Mesendoderm (in vitro differentiated cells): ENCODE measurements around the gene SART3.
"Not testable (repeated sequence)": the region's sequence is repeated elsewhere in the genome, so short reads cannot be mapped to it uniquely, and the experiment has no call there.

ENCODE experiments used
- DNase-seq: peaks from one replicate; pipeline ENCODE4 v3.0.0; 2013
- H2AK5ac ChIP-seq: 2 replicates; pipeline ENCODE4 v1.6.1; 2013; ENCODE audit warnings: low read length, inconsistent platforms
- H2BK120ac ChIP-seq: 2 replicates; pipeline ENCODE4 v1.6.1; 2013; ENCODE audit warnings: low read depth, mild to moderate bottlenecking, low read length, moderate library complexity, mixed read lengths
- H2BK15ac ChIP-seq: replicated peaks from 2 replicates; pipeline ENCODE4 v1.6.1; 2013; ENCODE audit warnings: low read depth, mild to moderate bottlenecking, moderate library complexity
- H2BK5ac ChIP-seq: 2 replicates; pipeline ENCODE4 v1.6.1; 2013; ENCODE audit warnings: low read length, inconsistent platforms
- H3K18ac ChIP-seq: 2 replicates; pipeline ENCODE4 v1.6.1; 2013; ENCODE audit warnings: mild to moderate bottlenecking, low read length, mixed read lengths
- H3K23ac ChIP-seq: one replicate; pipeline ENCODE4 v1.6.1; 2013; ENCODE audit warnings: low read length
- H3K27ac ChIP-seq: 2 replicates; pipeline ENCODE4 v1.5.1; 2013; ENCODE audit warnings: low read depth, mild to moderate bottlenecking, inconsistent platforms, low read length, moderate library complexity
- H3K27me3 ChIP-seq: 2 replicates; pipeline ENCODE4 v1.6.1; 2013; ENCODE audit warnings: low read length, control low read depth, mild to moderate bottlenecking, inconsistent platforms; ENCODE audit not compliant: insufficient read depth, poor library complexity
- H3K36me3 ChIP-seq: 2 replicates; pipeline ENCODE4 v1.6.1; 2013; ENCODE audit warnings: low read length, inconsistent platforms; ENCODE audit not compliant: control insufficient read depth, insufficient read depth
- H3K4ac ChIP-seq: one replicate; pipeline ENCODE4 v1.6.1; 2013; ENCODE audit warnings: low read depth, mild to moderate bottlenecking, low read length, moderate library complexity
- H3K4me1 ChIP-seq: 2 replicates; pipeline ENCODE4 v1.6.1; 2013; ENCODE audit warnings: low read depth, low read length, inconsistent platforms; ENCODE audit not compliant: control insufficient read depth
- H3K4me2 ChIP-seq: 2 replicates; pipeline ENCODE4 v1.6.1; 2013; ENCODE audit warnings: low read length
- H3K4me3 ChIP-seq: 2 replicates; pipeline ENCODE4 v1.5.1; 2013; ENCODE audit warnings: mild to moderate bottlenecking, low read length
- H3K56ac ChIP-seq: one replicate; pipeline ENCODE4 v1.6.1; 2013; ENCODE audit warnings: low read length
- H3K79me1 ChIP-seq: 2 replicates; pipeline ENCODE4 v1.6.1; 2013; ENCODE audit warnings: low read length, inconsistent platforms
- H3K79me2 ChIP-seq: 2 replicates; pipeline ENCODE4 v1.6.1; 2013; ENCODE audit warnings: mild to moderate bottlenecking, low read length; ENCODE audit not compliant: control insufficient read depth, insufficient read depth
- H3K9ac ChIP-seq: 2 replicates; pipeline ENCODE4 v1.6.1; 2013; ENCODE audit warnings: low read length, inconsistent platforms
- H4K5ac ChIP-seq: one replicate; pipeline ENCODE4 v1.6.1; 2013; ENCODE audit warnings: low read length
- H4K8ac ChIP-seq: one replicate; pipeline ENCODE4 v1.6.1; 2013; ENCODE audit warnings: low read depth, mild to moderate bottlenecking, control low read depth, low read length, moderate library complexity
- WGBS: extraction: QIAGEN DNeasy Blood & Tissue Kit; methylation state at CpG from one replicate; pipeline ENCODE4 v1.1.7; 2013; ENCODE audit warnings: low lambda C conversion rate, missing lambda C conversion rate; ENCODE audit not compliant: insufficient coverage; ENCODE audit errors: extremely low coverage; 5-methylcytosine and 5-hydroxymethylcytosine counted together

The SART3 gene

GRCh38 chr12:108560321-108560721 lies 652 bp downstream of the SART3 start:
- H3K4me2 ChIP-seq, result peak overlapping the region; percentile 91
- peaks cover 3% of the 10 kb centered on the region for H3K36me3 ChIP-seq
- WGBS, result no CpG with 5 or more reads among the region's 12 CpGs
- no peak overlapping the region for H2BK120ac ChIP-seq
- H3K27ac ChIP-seq, result peak overlapping the region; percentile 15
- H3K4me3 ChIP-seq, result peak overlapping the region; percentile 98
- no peak overlapping the region for H3K18ac ChIP-seq
- H3K79me1 ChIP-seq, result peaks cover 12% of the 10 kb centered on the region
- DNase-seq, result peak; percentile 38
- no peak overlapping the region for H4K8ac ChIP-seq
- H3K56ac ChIP-seq, result peak overlapping the region; percentile 100
- peaks cover 55% of the 10 kb centered on the region for H3K79me2 ChIP-seq
- H3K9ac ChIP-seq, result peak overlapping the region; percentile 99
- peaks cover 2% of the 10 kb centered on the region for H3K4me1 ChIP-seq
- H3K23ac ChIP-seq, result no peak overlapping the region
- no peaks in the 10 kb centered on the region for H3K27me3 ChIP-seq
- H4K5ac ChIP-seq, result no peak overlapping the region
- peak overlapping the region; percentile 56 for H3K4ac ChIP-seq
- H2BK15ac ChIP-seq, result no peak overlapping the region
- H2BK5ac ChIP-seq, result no peak overlapping the region
- H2AK5ac ChIP-seq, result peak overlapping the region; percentile 29

GRCh38 chr12:108559748-108560147 lies 1.2 kb downstream of the SART3 start:
- Histone ChIP-seq H3K36me3 (peaks cover 3% of the 10 kb centered on the region), H3K4me3 (peak overlapping the region; percentile 98)
- peak; percentile 37 for DNase-seq

GRCh38 chr12:108559007-108559655 lies 1.8 kb downstream of the SART3 start:
- Histone ChIP-seq H3K27ac (no peak overlapping the region), H3K79me2 (peaks cover 56% of the 10 kb centered on the region), H3K27me3 (no peaks in the 10 kb centered on the region), H3K9ac (no peak overlapping the region), H2BK15ac (no peak overlapping the region), H3K4me1 (peaks cover 2% of the 10 kb centered on the region), H3K23ac (no peak overlapping the region), H4K5ac (no peak overlapping the region), H3K56ac (no peak overlapping the region), H3K4me2 (no peak overlapping the region), H3K4ac (no peak overlapping the region), H3K4me3 (no peak overlapping the region), H3K79me1 (peaks cover 12% of the 10 kb centered on the region), H4K8ac (no peak overlapping the region), H3K18ac (no peak overlapping the region), H2BK120ac (no peak overlapping the region), H3K36me3 (peaks cover 3% of the 10 kb centered on the region), H2BK5ac (no peak overlapping the region), H2AK5ac (no peak overlapping the region)
- DNase-seq, result no peak
- WGBS, result no CpG with 5 or more reads among the region's 14 CpGs

More at GRCh38 chr12:108559748-108560147, 1.2 kb downstream of the SART3 start:
- Histone ChIP-seq H2BK5ac (no peak overlapping the region), H3K9ac (peak overlapping the region; percentile 99), H3K79me1 (peaks cover 12% of the 10 kb centered on the region), H3K4me2 (peak overlapping the region; percentile 91), H3K79me2 (peaks cover 56% of the 10 kb centered on the region), H3K27ac (no peak overlapping the region), H3K27me3 (no peaks in the 10 kb centered on the region), H4K5ac (no peak overlapping the region), H3K23ac (no peak overlapping the region), H4K8ac (no peak overlapping the region), H2BK120ac (no peak overlapping the region), H2BK15ac (no peak overlapping the region), H3K4ac (no peak overlapping the region), H3K18ac (no peak overlapping the region), H2AK5ac (no peak overlapping the region), H3K56ac (peak overlapping the region; percentile 57), H3K4me1 (peaks cover 2% of the 10 kb centered on the region)
- WGBS, result no CpG with 5 or more reads among the region's 3 CpGs

- not testable (repeated sequence) for H3K27ac ChIP-seq, H3K4me1 ChIP-seq, H3K36me3 ChIP-seq, H3K4ac ChIP-seq, H3K18ac ChIP-seq, H3K4me2 ChIP-seq, DNase-seq, H3K79me1 ChIP-seq, H3K4me3 ChIP-seq, H2BK120ac ChIP-seq, H3K56ac ChIP-seq, H4K8ac ChIP-seq, H2BK5ac ChIP-seq, H3K27me3 ChIP-seq, H3K23ac ChIP-seq, H4K5ac ChIP-seq, H2BK15ac ChIP-seq, H3K9ac ChIP-seq, H2AK5ac ChIP-seq
- no CpG with 5 or more reads among the region's 9 CpGs for WGBS
- peaks cover 73% of the 10 kb centered on the region for H3K79me2 ChIP-seq
These were observed 5.6 kb downstream of the SART3 start for GRCh38 chr12:108555383-108555782.

GRCh38 chr12:108553799-108554198 lies 7.2 kb downstream of the SART3 start:
- Histone ChIP-seq H3K4ac (no peak overlapping the region), H3K4me2 (no peak overlapping the region), H3K79me2 (peaks cover 68% of the 10 kb centered on the region), H3K18ac (no peak overlapping the region), H3K23ac (no peak overlapping the region), H3K56ac (no peak overlapping the region), H2AK5ac (no peak overlapping the region), H3K4me3 (no peak overlapping the region), H4K5ac (no peak overlapping the region), H4K8ac (no peak overlapping the region), H2BK15ac (no peak overlapping the region), H3K36me3 (peaks cover 3% of the 10 kb centered on the region), H3K27ac (no peak overlapping the region), H2BK120ac (no peak overlapping the region), H2BK5ac (no peak overlapping the region), H3K27me3 (no peaks in the 10 kb centered on the region), H3K79me1 (peaks cover 8% of the 10 kb centered on the region), H3K4me1 (no peaks in the 10 kb centered on the region), H3K9ac (no peak overlapping the region)
- WGBS, result no CpG with 5 or more reads among the region's 5 CpGs
- DNase-seq, result no peak

GRCh38 chr12:108551535-108551934 lies 9.4 kb downstream of the SART3 start:
- Histone ChIP-seq H3K79me2 (peaks cover 51% of the 10 kb centered on the region), H2BK120ac (no peak overlapping the region), H4K8ac (no peak overlapping the region), H3K4me1 (no peaks in the 10 kb centered on the region), H2AK5ac (no peak overlapping the region), H3K4ac (no peak overlapping the region), H3K79me1 (peaks cover 10% of the 10 kb centered on the region), H2BK5ac (no peak overlapping the region), H3K23ac (no peak overlapping the region), H3K9ac (no peak overlapping the region), H2BK15ac (no peak overlapping the region), H3K18ac (no peak overlapping the region), H3K56ac (no peak overlapping the region), H3K36me3 (peaks cover 2% of the 10 kb centered on the region), H3K27me3 (no peaks in the 10 kb centered on the region), H3K4me3 (no peak overlapping the region), H3K4me2 (no peak overlapping the region), H3K27ac (no peak overlapping the region), H4K5ac (no peak overlapping the region)
- no peak for DNase-seq
- WGBS, result 100% methylated on average over 1 of the region's 5 CpGs
